GM12878 (cell line): ENCODE measurements around the gene OSBPL3. TPM values are rescaled to one million over a fixed set of nuclear protein-coding genes. Genes with fewer than 3 reads are reported as not detected.

Source experiments
- ATAC-seq: fragments of 200-7000 bp; cut with Tn5 transposase; 3 replicates; pipeline ENCODE4 v1.9.1; 2020; ENCODE audit warnings: mild to moderate bottlenecking, moderate library complexity
- BruUV-seq: library from RNA; stranded (reverse); fragments of 400-500 nt; replicated peaks from 2 replicates; lab custom pipeline; 2021; lab: Mats Ljungman, UMichigan
- CTCF ChIA-PET: fragments of 300-600 bp; sonication (Branson Sonifier 250); formaldehyde crosslinking; extraction: SDS; loops from one replicate; lab custom pipeline; 2021; ENCODE audit warnings: inconsistent platforms; lab: Yijun Ruan, JAX
- POLR2A ChIA-PET: fragments of 350-600 bp; formaldehyde crosslinking; extraction: SDS; loops from one replicate; lab custom pipeline; 2021; ENCODE audit warnings: inconsistent platforms; lab: Charles Lee
- RAD21 ChIA-PET: fragments of 300-600 bp; sonication (Branson Sonifier 250); formaldehyde crosslinking; loops from one replicate; lab custom pipeline; 2023; ENCODE audit warnings: antibody characterized with exemption; ENCODE audit not compliant: unreplicated experiment; lab: Charles Lee
- SMC1A ChIA-PET: fragments of 300-600 bp; sonication (Branson Sonifier 250); formaldehyde crosslinking; loops from one replicate; lab custom pipeline; 2023; ENCODE audit not compliant: unreplicated experiment, uncharacterized antibody; lab: Charles Lee
- DNase-seq: peaks from one replicate; pipeline ENCODE4 v3.0.0-alpha.2; 2011; ENCODE audit warnings: low read depth, low spot score
- FAIRE-seq: peaks from 3 replicates; lab custom pipeline; 2011; peaks lifted over from hg19 to GRCh38; lab: Jason Lieb, UNC
- H2AFZ ChIP-seq: 2 replicates; pipeline ENCODE4 v1.6.0; 2011; ENCODE audit warnings: low read depth, low read length, control low read depth; ENCODE audit not compliant: control insufficient read depth
- H3K27ac ChIP-seq: 2 replicates; pipeline ENCODE4 v1.5.1; 2011; ENCODE audit warnings: control low read depth; ENCODE audit not compliant: control insufficient read depth, insufficient read depth
- H3K27me3 ChIP-seq, 2 experiments: replicated peaks in 1 of 2; 2 replicates each; pipeline versions ENCODE4 v1.6.0 to v1.6.1; 2011; ENCODE audit warnings: low read length in 1 of 2; ENCODE audit not compliant: control insufficient read depth in 2 of 2, insufficient read depth in 2 of 2
- H3K36me3 ChIP-seq, 2 experiments: 2 replicates each; pipeline ENCODE4 v1.5.1; 2011; ENCODE audit warnings: low read length in 1 of 2; ENCODE audit not compliant: control insufficient read depth in 2 of 2, insufficient read depth in 2 of 2
- H3K4me1 ChIP-seq: 2 replicates; pipeline ENCODE4 v1.6.1; 2011; ENCODE audit warnings: mild to moderate bottlenecking, low read length, moderate library complexity, mixed read lengths; ENCODE audit not compliant: control insufficient read depth, insufficient read depth
- H3K4me2 ChIP-seq: 2 replicates; pipeline ENCODE4 v1.6.0; 2011; ENCODE audit warnings: control low read depth; ENCODE audit not compliant: control insufficient read depth, insufficient read depth
- H3K4me3 ChIP-seq: fragments of 200-600 bp; sonication (generic); 2 replicates; pipeline ENCODE4 v1.5.1; 2016
- H3K79me2 ChIP-seq: 2 replicates; pipeline ENCODE4 v1.6.0; 2011; ENCODE audit warnings: low read length; ENCODE audit not compliant: control insufficient read depth, insufficient read depth
- H3K9ac ChIP-seq: 2 replicates; pipeline ENCODE4 v1.8.0; 2011; ENCODE audit warnings: low read length, control low read depth, mixed read lengths; ENCODE audit not compliant: control insufficient read depth, insufficient read depth
- H3K9me3 ChIP-seq: replicated peaks from 3 replicates; pipeline ENCODE4 v1.5.1; 2011; ENCODE audit warnings: mild to moderate bottlenecking, low read length; ENCODE audit not compliant: control insufficient read depth, insufficient read depth
- H4K20me1 ChIP-seq: 2 replicates; pipeline ENCODE4 v1.6.0; 2011; ENCODE audit not compliant: control insufficient read depth, insufficient read depth
- LARP7 ChIP-seq: fragments of 450-650 bp; IDR thresholded peaks from 2 replicates; pipeline ENCODE4 v1.6.1; 2017; ENCODE audit warnings: mild to moderate bottlenecking
- MEF2A ChIP-seq: IDR thresholded peaks from 2 replicates; pipeline ENCODE4 v1.6.1; 2011; ENCODE audit warnings: low read depth, mild to moderate bottlenecking, low read length, moderate library complexity; ENCODE audit not compliant: insufficient read depth
- NR2C1 ChIP-seq: fragments of 450-650 bp; IDR thresholded peaks from 2 replicates; pipeline ENCODE4 v1.6.1; 2017; ENCODE audit warnings: antibody characterized with exemption, mild to moderate bottlenecking, moderate library complexity
- SREBF1 ChIP-seq: IDR thresholded peaks from 2 replicates; pipeline ENCODE4 v1.6.1; 2012; ENCODE audit warnings: mild to moderate bottlenecking, low read length
- TCF3 ChIP-seq: IDR thresholded peaks from 2 replicates; pipeline ENCODE4 v1.6.1; 2012; ENCODE audit warnings: low read depth, mild to moderate bottlenecking, low read length, borderline replicate concordance; ENCODE audit not compliant: insufficient read depth
- ZNF384 ChIP-seq: IDR thresholded peaks from 2 replicates; pipeline ENCODE4 v1.6.1; 2012; ENCODE audit warnings: low read depth, mild to moderate bottlenecking, low read length, improper control_type of control experiment, borderline replicate concordance
- ZSCAN29 ChIP-seq: fragments of 450-650 bp; IDR thresholded peaks from 2 replicates; pipeline ENCODE4 v1.6.1; 2017; ENCODE audit warnings: mild to moderate bottlenecking, moderate library complexity
- WGBS: methylation state at CpG from one replicate; pipeline ENCODE4 v1.1.6; 2016; ENCODE audit warnings: low lambda C conversion rate; ENCODE audit not compliant: insufficient replicate concordance, insufficient coverage; ENCODE audit errors: missing lambda C conversion rate; 5-methylcytosine and 5-hydroxymethylcytosine counted together
- in situ Hi-C: fragments of 300-500 bp; cut with MboI; formaldehyde crosslinking; loops from 9 replicates; pipeline ENCODE4 v1.14.3; 2018; ENCODE audit warnings: mixed read lengths
- intact Hi-C: fragments of 100-400 bp; cut with micrococcal nuclease; formaldehyde crosslinking; loops from one replicate; pipeline ENCODE4 v1.14.2; 2022; ENCODE audit not compliant: unreplicated experiment
- polyA plus RNA-seq, 11 experiments: library from polyadenylated mRNA; depleted of rRNA in 4 of 11; unstranded in 6 of 11; stranded (reverse) in 5 of 11; fragments of >200 nt; fragmentation: Nextera tagmentation in 4 of 11; fragmentation: Illumina TruSeq in 1 of 11; extraction: Ambion mirVana in 4 of 11; extraction: Trizol in 1 of 11; gene quantifications; 1 replicate in 1 of 11; 2 replicates in 10 of 11; pipeline versions ENCODE4 v1.2.1 to v1.2.3, GENCODE V29; 2011 to 2016; ENCODE audit warnings: inconsistent platforms in 2 of 11, missing spikeins in 2 of 11, low read depth in 1 of 11
- total RNA-seq, 4 experiments: library from RNA; depleted of rRNA in 3 of 4; stranded (reverse); fragments of >200 nt in 3 of 4; fragmentation: Illumina TruSeq in 1 of 4; extraction: Trizol in 1 of 4; gene quantifications; 2 replicates each; pipeline versions ENCODE4 v1.2.1 to v1.2.3, GENCODE V29; 2013 to 2021
- TF ChIP-seq, protein P1 (sequence below): fragments of 450-650 bp; IDR thresholded peaks from 2 replicates; pipeline ENCODE4 v1.6.1; 2017; ENCODE audit warnings: antibody characterized with exemption, mild to moderate bottlenecking, moderate library complexity

The OSBPL3 gene
- total and polyA plus RNA-seq, 10 of the 15 experiments (the other 5 are each of a cell fraction or from before 2014, with no cell fraction given) = 6.1 to 46.6 (median 27.0) TPM

DNA sequence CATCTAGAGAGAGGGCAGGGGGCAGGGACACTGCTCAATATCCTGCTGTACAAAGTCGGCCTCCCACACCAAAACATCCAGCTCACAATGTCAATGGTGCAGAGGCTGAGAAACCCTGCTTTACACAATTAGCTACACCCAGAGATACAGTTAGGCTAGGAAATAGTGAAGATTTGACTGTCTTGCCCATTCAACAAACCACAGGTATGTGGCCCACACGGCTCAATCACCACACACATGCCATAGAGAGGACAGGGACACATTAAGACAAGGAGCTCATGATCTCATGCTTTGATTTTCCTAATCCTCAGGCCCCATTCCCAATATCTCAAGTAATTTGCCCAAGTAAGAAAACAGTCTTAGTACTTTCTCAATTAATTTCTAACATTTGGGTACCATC, 110.4 kb downstream of the OSBPL3 start:
- peaks cover 6 to 13% of the 10 kb centered on the region in 2 experiments; a peak in 3 of 4 replicates for H3K36me3 ChIP-seq
- H3K4me3 ChIP-seq = no peak overlapping the region
- CTCF ChIA-PET = interaction anchor here (0.9 kb wide), 1 partner anchor 86 kb away, joined by 3 read pairs; no protein-coding TSS in a partner anchor
- RAD21 ChIA-PET = no interaction called here
- DNase-seq (no peak), ATAC-seq (no peak), FAIRE-seq (no peak)
- peaks cover 14% of the 10 kb centered on the region; the same call in 1 of the 2 replicates for H3K4me1 ChIP-seq
- intact Hi-C loops (no loop called here), in situ Hi-C loops (no loop called here)
- POLR2A ChIA-PET = no interaction called here
- no TSS peak for BruUV-seq
- TF ChIP-seq ZSCAN29 (no peak), MEF2A (no peak), ZNF384 (no peak), LARP7 (no peak), NR2C1 (no peak), SREBF1 (no peak), TCF3 (no peak)
- TF ChIP-seq, protein P1, sequence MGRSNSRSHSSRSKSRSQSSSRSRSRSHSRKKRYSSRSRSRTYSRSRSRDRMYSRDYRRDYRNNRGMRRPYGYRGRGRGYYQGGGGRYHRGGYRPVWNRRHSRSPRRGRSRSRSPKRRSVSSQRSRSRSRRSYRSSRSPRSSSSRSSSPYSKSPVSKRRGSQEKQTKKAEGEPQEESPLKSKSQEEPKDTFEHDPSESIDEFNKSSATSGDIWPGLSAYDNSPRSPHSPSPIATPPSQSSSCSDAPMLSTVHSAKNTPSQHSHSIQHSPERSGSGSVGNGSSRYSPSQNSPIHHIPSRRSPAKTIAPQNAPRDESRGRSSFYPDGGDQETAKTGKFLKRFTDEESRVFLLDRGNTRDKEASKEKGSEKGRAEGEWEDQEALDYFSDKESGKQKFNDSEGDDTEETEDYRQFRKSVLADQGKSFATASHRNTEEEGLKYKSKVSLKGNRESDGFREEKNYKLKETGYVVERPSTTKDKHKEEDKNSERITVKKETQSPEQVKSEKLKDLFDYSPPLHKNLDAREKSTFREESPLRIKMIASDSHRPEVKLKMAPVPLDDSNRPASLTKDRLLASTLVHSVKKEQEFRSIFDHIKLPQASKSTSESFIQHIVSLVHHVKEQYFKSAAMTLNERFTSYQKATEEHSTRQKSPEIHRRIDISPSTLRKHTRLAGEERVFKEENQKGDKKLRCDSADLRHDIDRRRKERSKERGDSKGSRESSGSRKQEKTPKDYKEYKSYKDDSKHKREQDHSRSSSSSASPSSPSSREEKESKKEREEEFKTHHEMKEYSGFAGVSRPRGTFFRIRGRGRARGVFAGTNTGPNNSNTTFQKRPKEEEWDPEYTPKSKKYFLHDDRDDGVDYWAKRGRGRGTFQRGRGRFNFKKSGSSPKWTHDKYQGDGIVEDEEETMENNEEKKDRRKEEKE = no peak
- no peak overlapping the region for H3K27ac ChIP-seq
- H2AFZ ChIP-seq = no peak overlapping the region
- WGBS = 73% methylated on average over 2 of the region's 2 CpGs
- no peak overlapping the region for H3K4me2 ChIP-seq
- H4K20me1 ChIP-seq = no peaks in the 10 kb centered on the region
- no peaks in the 10 kb centered on the region for H3K9me3 ChIP-seq
- no peaks in the 10 kb centered on the region for H3K79me2 ChIP-seq
- H3K27me3 ChIP-seq = no peaks in the 10 kb centered on the region
- SMC1A ChIA-PET = interaction anchor here (0.8 to 1.2 kb wide), 3 partner anchors 8 to 18 kb away, joined by 3 to 4 read pairs (median 3); no protein-coding TSS in a partner anchor
- no peak overlapping the region for H3K9ac ChIP-seq
